Stimulated activated CD4-positive, alpha-beta T cell treated with anti-CD3 and anti-CD28 coated beads, TNF-alpha, amount 100 ng/mL, for 48 hours (primary cell): ENCODE results near the gene BBS9.
"Not testable (repeated sequence)": the region's sequence is repeated elsewhere in the genome, so short reads cannot be mapped to it uniquely, and the experiment has no call there.

Source experiments
- DNase-seq, 3 donors: peaks; one replicate each; pipeline ENCODE4 v3.0.0-alpha.2; 2020; ENCODE audit warnings: low read depth in 3 of 3

BBS9 gene

DNA sequence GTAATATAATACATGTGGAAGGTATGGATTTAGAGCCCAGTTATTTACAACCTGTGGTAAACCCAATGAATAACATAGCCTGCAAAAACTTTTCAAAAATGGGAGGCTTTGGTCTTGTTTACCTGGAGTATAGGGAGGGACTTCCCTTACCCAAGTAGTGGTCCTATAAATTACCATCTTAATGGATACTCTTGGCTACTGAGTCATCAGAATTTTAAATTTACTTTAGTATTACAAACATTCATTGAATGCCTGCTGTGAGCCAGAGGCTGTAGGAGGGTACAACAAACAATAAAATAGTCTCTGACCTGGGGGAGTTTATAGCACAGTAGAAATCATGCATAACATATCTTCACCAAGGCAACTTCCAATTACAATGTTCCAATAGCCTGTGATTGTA, 365.1 kb downstream of the BBS9 start:
- no peak for DNase-seq

DNA sequence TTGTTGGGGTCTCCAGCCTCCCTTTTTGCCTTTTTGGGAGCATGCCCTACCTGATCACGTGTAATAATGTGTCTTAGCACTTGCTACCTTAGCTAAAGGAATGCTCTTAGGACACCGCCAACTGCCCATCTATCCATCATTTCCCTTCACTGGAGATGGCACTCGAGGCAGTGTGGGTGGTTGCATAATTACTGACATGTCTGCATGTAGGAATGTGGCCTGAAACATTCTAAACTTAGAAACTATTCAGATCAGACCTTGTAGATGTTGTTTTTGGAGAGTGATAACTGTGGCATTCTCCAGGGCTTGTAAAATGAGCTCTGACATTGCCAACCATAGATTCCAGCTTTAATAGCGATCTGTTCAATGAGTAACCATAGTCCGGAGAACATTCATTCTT, 365.8 kb downstream of the BBS9 start:
- DNase-seq = no peak

DNA sequence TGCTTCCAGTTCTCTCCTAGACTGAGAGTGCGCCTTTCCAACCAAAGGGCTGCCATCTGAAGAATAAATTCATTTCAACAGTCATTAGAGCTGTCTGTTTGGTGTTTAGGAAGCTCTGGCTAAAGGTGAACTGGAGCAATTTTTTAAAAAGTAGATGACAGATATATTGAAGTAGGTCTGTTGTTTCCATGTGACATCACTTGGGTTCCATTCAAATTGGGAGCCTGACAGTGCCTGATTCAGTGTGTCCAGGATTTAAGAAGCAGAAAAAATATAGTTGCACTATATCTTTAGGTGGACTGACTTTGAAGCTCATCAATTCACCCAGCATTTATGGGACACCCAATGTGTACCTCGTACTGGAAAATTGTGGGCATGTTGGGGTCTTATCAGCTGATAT, 367.7 kb downstream of the BBS9 start:
- DNase-seq = no peak

DNA sequence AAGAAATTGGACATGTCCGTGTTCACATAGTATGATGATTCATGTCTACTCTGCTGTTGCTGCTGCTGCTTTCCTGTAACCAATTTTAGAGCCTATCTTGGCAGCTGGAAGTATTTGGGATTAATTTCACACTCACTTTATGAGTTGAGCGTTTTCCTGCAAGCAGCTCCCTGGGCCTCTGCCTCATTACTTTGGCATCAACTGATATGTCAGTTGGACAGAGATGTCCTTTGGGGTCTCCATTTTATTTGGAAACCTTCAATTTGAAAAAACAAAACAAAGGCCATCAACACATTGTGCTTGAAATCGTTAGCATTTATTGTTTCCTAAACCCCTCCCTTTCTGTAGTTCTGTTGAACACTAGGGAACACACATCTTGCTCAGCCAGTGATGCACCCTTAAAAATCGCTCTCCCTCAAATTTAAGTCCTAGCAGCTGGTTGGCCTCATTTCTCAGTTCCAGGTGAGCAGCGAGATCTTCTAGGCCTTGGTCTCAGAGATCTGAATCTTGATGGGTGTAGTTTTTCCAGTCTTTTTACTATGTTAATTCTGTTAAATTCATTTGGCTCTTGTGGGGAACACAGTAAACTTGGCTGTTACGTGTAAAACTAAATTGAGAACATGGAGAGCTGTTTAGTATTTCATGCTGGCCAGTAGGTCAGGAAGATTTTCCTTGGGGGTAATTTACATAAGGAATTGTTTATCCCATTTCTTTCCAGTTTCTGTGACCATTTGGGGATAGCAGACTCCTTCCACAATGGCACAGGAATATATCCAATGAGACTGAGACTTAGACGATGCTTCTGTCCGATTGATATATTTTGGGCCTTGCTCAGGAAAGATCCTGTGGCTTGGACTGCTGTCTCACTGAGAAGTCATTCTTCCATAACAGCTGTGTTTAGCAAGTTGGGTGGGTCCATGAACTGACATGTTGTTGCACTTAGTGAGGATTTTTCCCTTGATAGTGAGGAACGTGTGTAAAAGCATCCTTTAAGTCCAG, 371.6 kb downstream of the BBS9 start:
- no peak for DNase-seq

DNA sequence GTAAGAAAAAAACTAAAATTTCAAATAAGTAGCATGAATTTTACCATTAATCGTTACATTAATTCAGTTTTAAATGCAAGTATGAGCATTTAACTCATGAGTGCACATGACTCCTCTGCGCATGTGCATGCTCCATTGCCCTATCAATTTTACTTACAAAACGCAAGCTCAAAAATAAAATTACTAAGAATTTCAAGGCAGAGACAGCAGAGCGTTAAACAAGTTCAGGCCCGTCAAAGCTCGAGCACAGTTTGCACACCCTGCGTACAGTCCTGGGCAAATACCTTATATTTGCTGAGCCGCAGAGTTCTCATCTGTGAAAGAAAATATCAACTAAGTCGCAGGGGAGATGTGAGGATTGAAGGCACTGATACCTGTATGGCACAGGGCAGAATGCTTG, 373.6 kb downstream of the BBS9 start:
- no peak for DNase-seq

DNA sequence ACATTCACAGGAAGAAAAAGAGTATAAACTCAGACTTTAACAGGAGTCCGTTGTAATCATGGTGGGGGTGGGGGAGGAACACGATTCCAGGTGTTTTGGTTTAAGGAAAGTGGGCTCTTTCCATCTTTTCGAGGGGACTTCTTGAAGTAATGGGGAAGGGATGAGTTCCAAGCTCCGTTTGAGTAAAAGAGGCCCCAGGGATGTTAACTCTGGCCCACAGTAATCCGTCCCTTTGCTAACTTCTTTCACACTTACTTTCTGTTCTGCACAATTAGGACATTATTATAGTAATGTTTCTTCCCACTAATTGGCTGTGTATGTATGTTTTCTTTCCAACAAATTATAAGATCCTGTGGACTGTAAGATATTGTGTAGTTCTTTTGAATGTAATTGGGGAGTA, 374.4 kb downstream of the BBS9 start:
- DNase-seq = no peak

DNA sequence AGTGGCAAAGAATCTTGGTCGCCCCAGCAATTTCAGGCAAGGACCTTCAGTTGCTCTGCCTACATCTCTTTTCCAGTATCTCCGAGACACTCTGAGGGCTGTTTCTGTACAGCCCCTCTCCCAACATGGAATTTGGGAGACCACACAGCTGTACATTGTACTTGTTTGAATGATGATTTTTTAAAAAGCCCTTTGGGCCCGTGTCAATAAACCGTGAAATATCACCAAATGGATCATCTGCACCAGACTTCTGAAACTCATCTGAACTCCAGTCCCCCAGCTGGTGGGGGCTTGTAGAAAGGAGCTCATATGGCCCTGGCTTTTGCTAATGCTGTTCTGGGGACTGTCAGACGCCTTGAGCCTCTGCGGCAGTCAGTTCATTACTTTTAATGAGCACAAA, 374.9 kb downstream of the BBS9 start:
- no peak for DNase-seq

DNA sequence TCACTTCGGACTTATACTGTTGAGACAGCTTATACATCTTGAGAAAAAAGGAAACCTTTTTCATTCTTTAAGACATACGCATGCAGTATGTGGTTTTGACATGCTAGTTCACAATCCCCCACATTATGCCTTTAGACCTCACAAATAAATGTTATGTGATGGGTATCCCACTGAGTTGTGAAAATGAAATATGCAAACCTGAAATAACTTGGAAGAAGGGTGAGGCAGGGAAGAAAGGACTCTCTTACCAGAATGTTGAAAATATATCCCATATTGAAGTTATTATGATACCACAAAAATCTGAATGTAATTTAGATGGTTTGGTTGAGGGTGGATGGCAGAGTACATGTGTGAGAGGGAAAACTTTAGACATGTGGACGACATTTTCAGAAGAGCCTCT, 379.8 kb downstream of the BBS9 start:
- DNase-seq = no peak

DNA sequence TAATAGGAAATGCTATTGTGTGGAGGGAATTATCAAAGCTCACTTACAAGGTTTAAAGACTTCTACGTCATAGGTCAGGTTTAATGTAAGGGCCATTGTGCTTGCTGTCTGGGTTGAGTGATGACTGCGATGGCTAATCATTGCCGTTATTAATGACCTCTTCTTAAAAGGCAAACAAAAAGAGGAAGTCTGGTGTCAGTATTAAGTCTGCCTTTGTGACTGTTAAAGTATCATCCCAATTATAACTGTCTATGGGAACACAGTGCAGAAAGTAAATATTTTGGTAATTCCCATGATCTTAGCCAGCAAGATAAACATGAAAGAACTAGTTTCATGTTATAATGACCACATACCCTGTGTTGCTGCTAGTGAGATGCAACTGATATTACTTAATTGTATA, 382.4 kb downstream of the BBS9 start:
- DNase-seq = no peak

DNA sequence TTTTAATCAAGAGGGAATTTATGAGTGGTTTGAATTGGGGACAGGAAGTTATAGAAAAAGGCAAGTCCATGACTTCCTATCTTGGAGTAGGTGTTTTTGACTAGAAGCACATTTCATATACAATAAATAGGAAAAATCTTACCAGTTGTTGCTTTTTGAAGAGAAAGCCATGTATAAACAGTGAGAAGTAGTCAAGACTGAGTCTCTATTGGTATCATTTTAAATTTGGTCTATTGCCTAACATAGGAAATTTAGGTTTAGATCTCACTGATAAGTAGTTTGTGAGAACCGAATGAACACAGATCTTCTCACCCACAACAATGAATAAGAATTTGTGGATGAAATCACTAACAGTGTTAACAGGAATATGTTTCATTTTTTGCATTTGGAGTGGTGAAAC, 387.2 kb downstream of the BBS9 start:
- no peak for DNase-seq

DNA sequence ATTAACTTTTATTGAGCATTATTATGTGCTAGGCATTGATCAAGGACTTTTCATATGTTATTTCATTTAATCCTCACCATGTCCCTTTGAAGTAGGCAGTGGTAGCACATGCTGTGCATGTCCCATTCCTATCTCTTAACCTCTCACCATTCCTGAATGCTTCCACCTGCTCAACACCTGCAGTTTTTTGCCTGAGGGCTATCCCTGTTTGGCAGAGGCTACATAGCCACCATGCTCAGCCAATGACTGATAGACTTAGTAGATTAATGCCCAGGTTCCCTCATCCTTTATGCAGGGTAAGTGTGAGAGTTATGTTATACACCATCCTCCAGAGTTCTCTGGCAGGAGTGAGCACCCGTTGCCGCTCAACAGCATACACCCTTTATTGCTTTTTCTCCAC, 387.8 kb downstream of the BBS9 start:
- DNase-seq = no peak

DNA sequence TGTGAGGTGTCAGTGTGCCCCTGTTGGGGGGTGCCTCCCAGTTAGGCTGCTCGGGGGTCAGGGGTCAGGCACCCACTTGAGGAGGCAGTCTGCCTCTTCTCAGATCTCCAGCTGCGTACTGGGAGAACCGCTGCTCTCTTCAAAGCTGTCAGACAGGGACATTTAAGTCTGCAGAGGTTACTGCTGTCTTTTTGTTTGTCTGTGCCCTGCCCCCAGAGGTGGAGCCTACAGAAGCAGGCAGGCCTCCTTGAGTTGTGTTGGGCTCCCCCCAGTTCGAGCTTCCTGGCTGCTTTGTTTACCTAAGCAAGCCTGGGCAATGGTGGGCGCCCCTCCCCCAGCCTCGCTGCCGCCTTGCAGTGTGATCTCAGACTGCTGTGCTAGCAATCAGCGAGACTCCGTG, 397.6 kb downstream of the BBS9 start:
- not testable (repeated sequence) for DNase-seq

DNA sequence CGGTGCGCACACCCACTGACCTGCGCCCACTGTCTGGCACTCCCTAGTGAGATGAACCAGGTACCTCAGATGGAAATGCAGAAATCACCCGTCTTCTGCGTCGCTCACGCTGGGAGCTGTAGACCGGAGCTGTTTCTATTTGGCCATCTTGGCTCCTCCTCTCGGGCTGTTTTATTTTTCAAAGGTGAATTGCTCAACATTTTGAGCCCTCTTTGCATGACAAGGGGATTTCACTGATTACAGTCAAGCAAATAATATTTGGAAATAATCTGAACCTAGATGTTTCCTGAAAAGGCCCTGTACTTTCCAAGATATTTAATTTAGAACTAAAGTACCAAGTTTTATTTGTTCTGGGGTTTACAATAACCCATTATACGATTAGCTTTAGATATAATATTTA, 398.2 kb downstream of the BBS9 start:
- not testable (repeated sequence) for DNase-seq

DNA sequence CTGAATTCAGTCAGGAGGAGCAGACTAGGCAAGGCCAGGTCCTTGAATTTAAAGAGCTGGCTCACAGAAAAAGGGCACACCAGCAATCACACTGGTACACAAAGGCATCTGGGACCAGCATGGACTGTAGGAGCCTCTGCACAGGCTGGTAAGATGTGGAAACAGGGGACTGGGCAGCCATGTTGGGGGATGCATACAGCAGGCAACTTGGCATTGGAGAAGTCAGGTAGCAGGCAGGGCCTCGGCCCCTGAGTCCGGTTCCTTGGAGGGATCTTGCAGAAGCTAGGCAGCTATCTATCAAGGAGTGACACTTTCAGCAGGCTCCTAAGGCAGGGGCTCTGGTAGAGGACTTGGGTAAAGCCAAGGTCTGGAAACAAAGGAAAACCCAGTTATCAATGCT, 399.7 kb downstream of the BBS9 start:
- no peak for DNase-seq

DNA sequence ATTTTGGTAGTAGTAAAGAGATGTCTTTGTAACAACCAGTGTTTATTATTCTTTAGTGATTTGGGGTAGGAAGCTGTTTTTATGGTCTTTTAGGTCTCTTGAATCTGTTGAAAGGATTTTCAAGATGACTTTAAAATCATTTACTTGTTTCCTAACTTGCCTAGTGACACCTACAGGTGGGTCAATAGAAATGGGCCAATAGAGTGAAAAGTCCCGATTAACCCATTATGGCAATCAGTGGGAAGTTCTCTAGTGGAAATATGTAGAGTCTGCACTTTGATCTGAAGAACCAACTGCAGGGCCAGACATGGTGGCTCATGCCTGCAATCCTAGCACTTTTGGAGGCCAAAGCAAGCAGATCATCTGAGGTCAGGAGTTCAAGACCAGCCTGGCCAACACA, 401.3 kb downstream of the BBS9 start:
- no peak for DNase-seq

DNA sequence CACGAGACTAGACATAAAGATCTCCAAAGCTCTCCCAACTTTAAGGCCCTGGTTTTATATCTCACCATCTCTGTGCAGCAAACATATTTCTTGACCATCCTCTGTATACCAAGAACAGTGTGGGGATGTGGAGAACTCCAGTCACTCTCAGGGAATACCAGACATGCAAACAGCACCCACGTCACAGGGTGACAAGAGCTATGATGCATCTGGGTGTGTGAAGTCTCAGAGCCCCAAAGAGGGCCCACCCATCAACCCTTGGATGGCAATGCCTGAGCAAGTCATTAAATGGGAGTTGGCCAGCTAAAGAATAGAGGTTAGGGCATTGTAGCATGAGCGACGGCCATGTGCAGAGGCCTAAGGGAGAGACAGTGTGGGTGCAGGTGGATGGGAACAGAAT, 402.5 kb downstream of the BBS9 start:
- no peak for DNase-seq

DNA sequence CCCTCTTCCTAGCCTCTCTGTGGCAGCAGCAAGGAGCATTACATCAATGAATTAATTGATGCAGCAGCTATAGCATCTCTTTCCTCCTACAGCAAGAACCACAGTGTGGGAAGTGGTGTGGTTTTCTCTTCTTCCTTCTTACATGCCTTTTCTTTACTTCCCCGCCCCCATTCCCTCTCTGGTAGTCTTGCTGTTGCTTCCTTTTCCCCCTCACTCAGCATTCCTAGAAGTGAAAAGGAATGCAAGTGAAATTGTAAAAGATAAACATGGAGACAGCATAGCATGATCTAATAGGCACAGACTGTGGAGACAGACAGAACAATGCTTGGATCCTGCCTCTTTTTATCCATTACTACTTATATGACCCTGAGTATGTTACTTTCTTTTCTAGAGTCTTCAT, 405.5 kb downstream of the BBS9 start:
- DNase-seq = no peak

DNA sequence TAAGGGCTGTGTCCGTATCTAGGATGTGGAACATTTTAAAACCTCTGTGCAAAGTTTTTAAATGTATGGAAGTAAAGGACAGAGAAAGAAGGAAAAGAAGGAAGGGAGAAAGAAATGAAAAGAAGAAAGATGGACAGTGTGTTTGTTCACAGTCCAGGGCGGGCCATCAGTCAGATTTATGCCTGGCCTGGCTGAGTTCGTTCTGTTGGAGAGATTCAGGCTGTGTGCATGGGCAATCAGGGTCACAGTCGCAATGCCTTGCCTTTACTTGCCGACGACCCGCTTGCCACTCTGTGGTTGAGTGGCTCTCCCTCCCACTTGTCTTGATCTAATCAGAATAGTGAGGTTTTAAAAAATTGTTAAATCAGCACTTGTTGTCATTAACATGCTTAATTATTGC, 406.6 kb downstream of the BBS9 start:
- DNase-seq = no peak

DNA sequence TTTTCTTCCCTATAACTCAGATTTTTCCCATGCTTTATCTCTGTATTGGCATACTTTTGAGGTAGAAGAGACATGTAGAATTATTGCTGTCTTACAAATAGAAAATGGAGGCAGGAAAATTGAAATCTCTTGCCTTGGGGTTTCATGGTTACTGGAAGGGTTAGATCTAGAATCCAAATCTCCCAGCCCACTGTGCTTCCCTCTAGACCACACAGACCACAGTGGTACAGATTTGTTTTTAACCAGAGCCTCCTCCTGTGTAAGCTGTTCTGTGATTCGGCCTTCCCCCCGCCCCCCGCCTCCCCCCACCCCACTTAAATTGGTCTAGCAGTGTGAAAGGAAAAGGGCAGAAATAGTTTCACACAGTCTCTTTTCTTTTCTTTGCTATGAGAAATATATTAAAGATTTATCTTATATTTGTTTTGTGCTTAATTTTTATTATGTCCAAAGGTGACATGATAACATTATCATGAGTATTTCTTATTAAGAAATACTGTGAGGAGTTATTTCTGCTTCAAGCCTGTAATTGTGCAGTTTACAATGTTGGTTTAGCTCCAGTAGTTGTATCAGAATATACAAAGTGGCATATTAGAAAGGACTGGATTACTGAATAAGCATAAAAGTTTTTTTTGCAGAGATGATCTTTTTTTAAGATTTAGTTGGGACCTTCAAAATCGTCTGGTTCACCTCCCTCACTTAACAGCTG, 407.2 kb downstream of the BBS9 start:
- no peak for DNase-seq

DNA sequence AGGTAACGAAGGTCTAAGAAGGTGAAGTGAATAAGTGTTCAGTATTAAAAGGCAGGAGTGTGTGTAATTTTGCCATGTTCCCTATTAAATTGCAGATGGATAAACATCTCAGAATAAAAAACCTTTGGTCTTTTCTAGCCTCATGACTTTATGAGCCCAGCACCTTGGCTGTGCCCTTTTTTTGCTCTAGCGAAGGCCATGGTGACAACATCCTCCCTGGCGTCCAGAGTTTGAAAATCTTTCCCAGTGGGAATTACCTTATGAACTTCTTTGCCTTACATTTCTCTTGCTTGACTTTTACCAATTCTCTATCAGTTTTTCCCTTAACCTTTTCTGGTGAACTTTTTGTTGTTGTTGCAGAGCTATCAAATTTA, 407.7 kb downstream of the BBS9 start:
- no peak for DNase-seq

DNA sequence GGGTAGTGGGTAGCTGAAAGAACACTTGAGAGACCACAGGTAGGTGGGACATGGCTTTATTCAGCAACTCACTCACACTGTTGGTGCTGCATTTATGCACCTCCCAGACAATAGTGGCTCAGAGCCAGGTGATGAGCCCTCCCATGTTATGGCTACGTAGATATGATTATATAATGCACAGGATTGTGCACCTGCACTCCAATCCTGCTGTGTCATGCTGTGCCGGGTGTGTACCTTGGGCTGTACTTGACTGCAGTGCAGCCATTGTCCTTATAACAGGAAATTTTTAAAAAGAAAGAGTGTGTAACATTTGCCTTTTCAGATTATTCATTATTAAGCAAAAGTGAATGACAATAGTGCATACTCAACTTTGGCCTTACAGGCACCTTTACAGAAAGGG, 409.8 kb downstream of the BBS9 start:
- no peak for DNase-seq

DNA sequence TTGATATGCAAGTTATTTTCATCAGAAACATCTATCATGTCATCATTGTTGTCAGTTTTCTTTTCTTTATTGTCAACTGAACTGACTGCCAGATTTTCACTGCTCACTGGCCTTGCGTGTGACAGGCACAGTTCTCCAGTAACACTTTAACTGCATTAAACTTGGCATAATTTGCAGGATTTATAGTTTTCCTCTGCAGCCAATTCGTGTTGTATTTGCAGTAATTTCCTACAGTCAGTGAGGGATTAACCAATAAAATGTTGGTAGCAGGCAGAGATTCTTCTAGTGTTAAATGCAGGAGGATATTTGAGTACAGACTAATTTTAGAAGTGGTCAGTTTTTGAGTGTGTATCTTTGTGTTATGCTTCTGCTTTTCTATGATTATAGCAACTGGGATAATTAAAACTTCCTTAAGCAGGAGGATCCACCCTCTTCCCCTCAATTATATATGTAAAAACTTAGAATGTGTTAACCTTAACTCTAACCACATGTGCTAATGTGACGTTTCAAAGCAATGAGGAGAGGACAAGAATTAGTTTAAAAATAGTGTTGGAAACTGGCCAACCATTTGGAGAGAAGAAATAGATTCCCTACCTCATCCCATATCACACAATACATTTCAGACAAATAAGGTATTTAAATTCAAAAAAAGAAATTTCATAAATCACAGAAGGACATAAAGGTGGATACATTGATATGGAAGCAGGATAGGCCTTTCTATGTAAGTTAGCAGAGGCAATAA, 410.5 kb downstream of the BBS9 start:
- DNase-seq = no peak

DNA sequence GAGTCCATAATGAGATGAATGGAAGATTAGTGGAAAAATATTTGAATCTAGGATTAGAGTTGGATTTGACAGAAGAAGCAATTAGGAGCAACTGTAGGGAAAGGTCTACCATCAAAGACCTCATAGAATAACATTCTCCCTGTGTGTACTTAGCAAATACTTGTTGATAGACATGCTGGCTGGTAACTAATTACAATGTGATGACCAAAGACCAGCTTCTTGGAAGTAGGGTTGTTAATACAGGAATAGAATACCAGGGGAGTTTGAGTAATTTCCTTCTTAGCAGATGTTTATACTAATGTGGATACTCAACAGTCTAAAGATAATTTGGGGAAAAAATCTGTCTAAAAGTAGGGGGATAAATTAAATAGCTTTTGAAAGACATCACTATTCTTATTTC, 418.5 kb downstream of the BBS9 start:
- DNase-seq = no peak
